ENCODE measurements around the gene GAL3ST2.
"Not testable (repeated sequence)": the region's sequence is repeated elsewhere in the genome, so short reads cannot be mapped to it uniquely, and the experiment has no call there.

The GAL3ST2 gene

DNA sequence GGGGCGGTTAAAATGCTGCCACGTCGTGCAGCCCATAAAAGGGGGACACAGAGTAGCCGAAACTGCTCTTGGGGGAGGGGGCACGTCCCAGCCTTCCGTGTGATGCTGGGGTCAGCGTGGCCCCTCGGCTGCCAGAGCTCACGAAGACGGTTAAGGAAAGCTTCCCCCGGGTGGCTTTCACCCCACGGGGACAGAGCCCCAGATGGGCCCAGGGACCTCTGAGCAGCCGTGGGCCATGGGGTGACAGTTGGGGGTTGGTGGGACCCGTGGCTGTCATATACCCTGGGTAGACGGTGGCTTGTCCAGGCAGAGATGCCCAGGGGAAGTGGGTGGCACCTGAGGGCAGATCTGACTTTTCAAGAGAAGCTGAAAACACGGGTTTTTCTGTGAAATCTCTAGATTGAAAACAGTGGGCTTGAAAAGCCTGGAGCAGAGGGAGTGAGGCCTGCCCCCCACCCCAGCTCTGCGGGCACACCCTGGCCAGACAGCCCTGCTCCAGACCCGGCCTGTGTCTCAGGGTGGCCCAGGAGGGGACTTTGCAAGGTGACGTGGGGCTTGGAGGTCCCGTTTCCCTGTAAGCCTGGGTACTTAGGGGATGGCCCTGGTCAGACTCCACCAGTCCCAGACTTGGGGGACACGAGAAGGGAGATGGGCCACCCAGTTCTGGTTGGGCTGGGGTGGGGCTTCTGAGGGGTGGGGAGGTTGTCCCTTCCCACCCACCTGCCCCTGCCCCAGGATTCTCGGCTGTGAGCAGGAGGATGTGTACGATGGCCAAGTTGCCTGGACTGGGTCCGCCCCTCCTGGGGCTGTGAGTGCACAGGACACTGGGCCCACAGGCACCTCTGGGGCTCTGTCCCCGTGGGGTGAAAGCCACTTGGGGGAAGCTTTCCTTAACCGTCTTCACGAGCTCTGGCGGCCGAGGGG is 33.0 kb downstream of the GAL3ST2 start:
- DNase-seq, result no peak

- no peak for DNase-seq
Measured at GRCh38 chr2:241810307-241811200, 33.9 kb downstream of the GAL3ST2 start.

DNA sequence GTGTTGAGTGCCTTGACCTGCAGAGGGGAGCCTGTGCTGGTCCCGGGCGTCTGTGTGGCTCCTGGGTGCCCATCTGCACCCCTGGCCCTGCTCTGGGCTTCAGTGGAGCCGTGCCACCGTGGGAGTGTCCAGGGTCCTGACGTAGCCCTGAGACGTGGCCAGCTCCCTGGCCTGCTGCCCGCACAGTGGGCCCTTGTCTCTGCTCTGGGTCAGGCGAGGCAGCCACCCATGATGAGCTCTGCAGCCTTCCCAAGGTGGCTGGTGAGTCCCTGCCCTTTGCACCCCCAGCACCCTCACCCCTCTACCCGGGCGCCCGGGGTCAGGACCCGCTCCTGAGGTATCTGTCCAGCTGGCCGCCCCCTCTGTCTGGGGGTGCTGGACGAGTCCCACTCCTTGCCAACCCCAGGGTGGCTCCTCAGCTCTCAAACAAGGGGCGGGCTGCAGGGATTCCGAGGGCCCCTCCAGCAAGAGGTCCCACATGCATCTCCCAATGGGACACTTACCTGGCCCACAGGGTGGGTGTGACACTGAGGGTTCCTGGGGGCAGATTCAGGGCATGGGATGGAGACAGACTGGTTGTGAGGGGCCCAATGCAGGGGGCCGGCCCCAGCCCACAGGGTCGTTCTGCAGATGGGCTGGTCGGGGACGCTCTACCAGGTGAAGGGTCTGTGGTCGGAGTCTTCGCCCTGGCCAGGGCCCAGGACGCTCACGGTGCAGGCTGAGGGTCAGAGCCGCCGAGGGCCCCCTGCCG is 34.8 kb downstream of the GAL3ST2 start:
- DNase-seq, result no peak

DNA sequence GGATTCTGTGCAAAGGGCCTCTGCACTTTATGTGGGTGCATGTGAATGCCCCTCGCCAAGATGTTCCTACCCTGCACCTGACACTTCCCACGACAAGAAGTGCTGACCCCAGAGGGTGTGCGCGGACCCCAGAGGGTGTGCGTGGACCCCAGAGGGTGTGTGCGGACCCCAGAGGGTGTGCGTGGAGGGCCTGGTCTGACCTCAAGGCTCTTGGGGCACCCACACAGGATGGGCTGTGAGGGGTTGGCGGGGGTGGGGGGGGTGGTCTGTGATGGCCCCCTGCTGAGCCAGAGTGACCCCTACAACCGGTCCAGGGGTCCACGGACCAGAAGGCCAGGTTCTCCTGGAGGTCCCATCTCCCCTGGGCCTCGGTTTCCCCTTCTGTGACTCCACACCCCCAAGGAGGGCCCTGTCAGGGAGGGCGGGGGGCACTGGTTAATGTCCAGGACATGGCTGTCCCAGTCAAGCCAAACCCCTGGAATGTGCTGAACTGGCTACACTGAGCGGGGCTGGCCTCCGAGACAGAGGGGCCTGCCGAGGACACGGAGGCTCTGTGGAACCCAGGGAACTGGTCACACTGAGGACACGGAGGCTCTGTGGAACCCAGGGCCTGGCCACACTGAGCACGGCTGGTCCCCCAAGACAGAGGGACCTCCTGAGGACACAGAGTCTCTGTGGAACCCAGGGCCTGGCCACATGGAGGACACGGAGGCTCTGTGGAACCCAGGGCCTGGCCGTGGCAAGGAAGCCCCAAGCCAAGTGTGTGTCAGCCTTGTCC is 35.5 kb downstream of the GAL3ST2 start:
- DNase-seq, result no peak

GRCh38 chr2:241812730-241813643 is 36.4 kb downstream of the GAL3ST2 start:
- DNase-seq, result no peak

DNA sequence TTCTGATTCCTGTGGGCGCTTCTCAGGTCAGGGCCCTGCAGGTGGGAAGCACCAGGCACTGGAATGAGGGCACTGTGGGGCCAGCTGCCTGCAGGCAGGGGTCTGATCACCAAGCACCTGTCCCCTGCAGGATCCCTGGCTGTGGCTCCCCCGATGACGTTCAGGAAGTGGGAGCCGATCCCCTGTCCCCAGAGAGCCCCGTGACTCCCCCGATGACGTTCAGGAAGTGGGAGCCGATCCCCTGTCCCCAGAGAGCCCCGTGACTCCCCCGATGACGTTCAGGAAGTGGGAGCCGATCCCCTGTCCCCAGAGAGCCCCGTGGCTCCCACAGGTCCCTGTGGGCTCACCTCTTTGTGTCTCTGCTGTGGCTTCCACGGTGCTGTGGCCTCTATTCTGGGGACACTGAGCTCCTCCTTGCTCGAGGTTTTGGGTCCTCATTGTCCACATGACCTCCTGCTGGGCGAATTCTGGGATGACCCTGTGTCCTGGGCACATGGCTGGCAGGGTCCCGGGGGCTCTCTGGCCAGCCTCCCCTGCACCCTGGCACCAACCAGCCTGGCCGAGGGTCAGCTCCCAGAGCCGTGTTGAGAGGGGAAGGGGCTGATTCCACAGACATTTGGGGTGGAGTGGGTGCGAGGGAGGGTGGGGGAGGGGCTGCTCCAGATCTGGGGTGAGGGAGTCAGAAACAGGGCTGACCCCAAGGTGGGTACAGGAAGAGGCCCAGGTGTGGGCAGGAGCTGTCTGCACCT is 37.2 kb downstream of the GAL3ST2 start:
- DNase-seq, result no peak

DNA sequence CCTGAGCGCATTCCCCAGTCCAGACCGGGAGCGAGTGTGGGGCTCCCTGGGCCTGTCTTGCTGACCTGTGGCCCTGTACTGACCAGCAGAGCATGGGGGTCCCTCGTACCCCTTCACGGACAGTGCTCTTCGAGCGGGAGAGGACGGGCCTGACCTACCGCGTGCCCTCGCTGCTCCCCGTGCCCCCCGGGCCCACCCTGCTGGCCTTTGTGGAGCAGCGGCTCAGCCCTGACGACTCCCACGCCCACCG is 37.7 kb downstream of the GAL3ST2 start:
- DNase-seq, result no peak

DNA sequence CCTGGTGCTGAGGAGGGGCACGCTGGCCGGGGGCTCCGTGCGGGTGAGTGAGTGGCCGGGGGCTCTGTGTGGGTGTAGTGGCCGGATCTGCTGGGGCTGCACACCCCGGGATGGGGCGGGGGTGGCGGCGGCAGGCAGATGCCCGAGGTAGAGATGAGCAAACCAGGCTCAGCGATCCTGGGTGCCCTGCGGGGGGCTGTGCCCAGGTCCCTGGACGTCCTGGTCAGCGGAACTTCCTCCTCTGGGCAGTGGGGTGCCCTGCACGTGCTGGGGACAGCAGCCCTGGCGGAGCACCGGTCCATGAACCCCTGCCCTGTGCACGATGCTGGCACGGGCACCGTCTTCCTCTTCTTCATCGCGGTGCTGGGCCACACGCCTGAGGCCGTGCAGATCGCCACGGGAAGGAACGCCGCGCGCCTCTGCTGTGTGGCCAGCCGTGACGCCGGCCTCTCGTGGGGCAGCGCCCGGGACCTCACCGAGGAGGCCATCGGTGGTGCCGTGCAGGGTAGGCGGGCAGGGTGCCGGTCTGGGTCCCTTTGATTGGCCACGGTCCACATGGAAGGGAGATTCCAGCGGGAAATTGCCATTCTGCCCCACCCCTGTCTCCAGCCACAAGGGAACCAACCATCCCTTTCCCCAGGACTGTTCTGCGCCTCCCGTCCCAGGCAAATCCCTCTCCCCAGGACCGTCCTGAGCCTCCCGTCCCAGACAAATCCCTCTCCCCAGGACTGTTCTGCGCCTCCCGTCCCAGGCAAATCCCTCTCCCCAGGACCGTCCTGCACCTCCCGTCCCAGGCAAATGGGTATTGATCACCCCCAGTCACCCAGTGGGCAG is 38.2 kb downstream of the GAL3ST2 start:
- no peak for DNase-seq

DNA sequence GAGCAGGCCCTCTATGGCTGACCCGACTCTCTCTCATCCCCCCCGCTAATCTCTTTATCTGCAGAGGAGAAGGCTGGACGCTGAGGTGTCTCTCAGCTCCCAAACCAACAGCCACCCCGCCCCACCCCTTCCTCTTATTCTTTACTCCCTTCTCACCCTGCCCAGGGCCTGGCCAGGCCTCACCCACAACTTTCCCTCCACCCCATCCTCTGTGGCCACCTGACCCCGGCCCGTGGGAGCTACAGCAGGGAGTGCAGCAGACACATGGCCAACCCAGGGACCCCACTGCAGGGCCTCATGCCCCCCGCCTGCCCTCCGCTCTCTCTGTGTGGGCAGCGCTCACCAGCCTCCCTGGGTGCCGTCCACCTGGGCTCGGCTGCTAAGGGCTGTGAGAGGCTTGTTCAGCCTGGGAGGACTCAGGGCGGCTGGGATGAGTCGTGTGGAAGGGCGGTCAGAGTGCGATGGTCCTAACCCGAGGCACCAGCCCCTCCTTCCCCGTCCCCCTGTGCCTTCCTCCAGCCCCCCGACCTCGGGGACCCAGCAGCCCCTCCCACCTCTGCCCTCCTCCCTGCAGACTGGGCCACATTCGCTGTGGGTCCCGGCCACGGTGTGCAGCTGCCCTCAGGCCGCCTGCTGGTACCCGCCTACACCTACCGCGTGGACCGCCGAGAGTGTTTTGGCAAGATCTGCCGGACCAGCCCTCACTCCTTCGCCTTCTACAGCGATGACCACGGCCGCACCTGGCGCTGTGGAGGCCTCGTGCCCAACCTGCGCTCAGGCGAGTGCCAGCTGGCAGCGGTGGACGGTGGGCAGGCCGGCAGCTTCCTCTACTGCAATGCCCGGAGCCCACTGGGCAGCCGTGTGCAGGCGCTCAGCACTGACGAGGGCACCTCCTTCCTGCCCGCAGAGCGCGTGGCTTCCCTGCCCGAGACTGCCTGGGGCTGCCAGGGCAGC is 39.1 kb downstream of the GAL3ST2 start:
- no peak for DNase-seq

DNA sequence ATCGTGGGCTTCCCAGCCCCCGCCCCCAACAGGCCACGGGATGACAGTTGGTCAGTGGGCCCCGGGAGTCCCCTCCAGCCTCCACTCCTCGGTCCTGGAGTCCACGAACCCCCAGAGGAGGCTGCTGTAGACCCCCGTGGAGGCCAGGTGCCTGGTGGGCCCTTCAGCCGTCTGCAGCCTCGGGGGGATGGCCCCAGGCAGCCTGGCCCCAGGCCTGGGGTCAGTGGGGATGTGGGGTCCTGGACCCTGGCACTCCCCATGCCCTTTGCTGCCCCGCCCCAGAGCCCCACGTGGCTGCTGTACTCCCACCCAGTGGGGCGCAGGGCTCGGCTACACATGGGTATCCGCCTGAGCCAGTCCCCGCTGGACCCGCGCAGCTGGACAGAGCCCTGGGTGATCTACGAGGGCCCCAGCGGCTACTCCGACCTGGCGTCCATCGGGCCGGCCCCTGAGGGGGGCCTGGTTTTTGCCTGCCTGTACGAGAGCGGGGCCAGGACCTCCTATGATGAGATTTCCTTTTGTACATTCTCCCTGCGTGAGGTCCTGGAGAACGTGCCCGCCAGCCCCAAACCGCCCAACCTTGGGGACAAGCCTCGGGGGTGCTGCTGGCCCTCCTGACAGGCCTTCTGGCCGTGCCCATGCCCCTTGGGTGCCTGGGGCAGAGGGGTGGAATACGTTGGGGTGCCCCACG is 40.0 kb downstream of the GAL3ST2 start:
- DNase-seq, result no peak

GRCh38 chr2:241817126-241817820 is 40.7 kb downstream of the GAL3ST2 start:
- no peak for DNase-seq

DNA sequence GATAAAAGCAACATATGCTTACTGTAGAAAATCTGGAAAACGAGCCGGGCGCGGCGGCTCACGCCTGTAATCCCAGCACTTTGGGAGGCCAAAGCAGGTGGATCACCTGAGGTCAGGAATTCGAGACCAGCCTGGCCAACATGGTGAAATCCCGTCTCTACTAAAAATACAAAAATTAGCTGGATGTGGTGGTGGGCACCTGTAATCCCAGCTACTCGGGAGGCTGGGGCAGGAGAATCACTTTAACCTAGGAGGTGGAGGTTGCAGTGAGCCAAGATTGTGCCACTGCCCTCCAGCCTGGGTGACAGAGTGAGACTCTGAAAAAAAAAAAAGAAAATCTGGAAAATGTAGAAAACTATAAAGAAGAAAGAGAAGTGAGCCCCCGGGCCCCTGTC is 41.2 kb downstream of the GAL3ST2 start:
- not testable (repeated sequence) for DNase-seq

DNA sequence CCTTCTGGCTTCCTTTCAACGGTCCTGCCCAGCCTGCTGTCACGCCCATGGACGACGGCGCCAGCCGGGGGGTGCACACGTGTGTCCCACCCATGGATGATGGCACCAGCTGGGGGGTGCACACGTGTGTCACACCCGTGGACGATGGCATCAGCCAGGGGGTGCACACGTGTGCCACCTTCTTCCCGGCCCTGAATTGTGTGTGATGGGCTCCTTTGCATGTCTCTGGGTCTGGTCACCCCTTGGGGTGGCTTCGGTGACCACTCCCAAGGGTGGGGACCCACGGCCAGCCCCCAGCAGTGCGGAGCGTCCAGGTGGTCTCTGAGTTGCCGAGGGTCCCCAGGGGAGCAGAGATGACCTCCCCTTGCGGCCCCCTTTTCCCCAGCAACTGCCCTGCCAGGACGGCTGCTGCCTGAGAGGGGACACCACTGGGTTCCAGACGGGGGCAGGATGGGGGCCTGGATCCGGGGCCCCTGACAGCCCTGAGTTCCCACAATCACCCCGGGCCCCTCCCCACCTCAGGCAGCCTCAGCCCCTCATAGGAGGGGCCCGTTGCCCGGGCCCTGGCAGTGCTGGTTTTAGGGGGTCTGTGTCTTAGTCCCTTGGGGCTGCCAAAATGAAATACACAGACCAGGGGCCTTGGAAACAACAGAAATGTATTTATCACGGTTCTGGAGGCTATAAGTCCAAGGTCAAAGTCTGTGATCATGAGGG is 41.8 kb downstream of the GAL3ST2 start:
- no peak for DNase-seq

DNA sequence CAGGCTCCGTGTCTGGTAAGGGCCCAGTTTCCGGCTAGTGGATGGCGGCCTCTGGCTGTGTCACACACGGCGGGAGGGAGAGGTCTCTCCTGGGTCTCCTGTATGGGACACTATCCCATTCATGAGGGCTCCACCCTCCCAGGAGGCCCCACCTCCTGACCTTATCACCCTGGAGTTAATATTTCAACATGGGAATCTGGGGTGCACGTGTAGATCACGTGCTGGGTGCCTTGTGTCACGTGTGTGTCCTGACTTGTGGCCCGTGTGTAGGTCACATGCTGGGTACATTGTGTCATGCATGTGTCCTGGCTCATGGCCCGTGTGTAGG is 42.3 kb downstream of the GAL3ST2 start:
- DNase-seq, result no peak

DNA sequence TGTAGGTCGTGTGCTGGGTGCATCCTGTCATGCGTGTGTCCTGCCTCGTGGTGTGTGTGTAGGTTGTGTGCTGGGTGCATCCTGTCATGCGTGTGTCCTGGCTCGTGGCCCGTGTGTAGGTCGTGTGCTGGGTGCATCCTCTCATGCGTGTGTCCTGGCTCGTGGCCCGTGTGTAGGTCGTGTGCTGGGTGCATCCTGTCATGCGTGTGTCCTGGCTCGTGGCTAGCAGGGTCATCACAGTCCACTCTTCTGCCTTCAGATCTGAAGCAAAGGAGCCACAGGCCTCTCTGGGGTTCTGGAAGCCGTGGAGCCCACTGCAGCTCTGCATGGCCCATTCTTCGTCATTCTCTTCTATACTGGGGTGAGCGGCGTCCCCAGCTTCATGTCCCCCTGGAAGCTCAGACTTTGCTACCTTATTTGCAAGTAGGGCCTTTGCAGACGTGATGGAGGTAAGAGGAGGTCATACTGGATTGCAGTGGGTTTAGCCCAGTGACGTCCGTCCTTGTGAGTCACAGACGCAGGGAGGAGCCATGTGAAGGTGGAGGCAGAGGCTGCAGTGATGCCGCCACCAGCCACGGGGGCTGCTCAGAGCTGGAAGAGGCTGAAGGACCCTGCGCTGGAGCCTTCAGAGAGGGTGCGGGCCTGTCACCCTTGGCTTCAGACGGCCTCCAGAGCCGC is 43.5 kb downstream of the GAL3ST2 start:
- DNase-seq, result not testable (repeated sequence)
